ENCODE results near the gene HOXA5.

Gene HOXA5

DNA sequence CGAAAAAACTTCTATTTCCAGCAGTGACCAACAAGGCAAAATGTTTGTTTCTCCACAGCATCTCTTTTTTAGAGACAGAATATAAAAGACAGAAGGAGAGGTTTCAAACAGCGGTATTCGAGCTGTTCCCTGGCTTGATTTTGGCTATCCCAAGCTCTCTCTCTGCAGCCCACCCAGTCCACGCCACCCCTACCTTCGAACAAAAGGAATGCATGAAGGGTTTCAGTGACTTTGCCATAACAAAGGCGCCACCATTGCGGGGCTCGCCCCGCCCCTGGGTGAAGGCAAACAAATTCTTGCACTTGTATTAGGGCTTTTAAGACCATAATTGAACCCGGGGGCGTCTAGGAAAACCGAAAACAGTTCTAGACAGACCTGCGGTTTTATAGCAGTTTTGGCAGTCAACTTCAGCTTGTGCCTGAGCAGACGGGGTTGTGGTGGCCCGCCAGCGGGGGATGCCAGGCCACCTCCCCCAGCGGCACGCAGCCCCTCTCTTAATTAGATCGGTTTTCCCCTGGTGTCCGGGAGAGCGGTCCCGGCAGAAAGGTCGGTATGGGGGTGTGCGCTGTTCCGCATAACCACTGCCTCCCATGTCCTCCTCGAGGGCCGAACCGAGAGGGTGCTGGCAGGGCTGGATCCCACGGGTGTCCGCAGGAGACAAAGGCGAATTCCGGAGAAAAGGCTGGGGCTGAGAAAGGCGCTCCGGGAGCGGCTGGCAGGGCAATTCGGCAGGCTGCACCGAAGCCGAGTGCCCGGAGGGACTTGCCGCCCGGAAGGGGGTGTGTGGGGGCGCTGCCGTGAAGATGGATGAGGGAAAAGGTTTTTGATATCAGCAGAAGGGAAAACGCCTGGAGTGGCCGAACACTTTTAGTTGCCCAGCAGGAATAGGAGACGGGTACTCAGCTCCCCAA, 44.2 kb upstream of the HOXA5 start:
- Histone ChIP-seq H3K9me3 (ENCODE audit: control insufficient read depth, insufficient read depth, low read depth, low read length) (no peaks in the 10 kb centered on the region), H3K4me1 (ENCODE audit: control insufficient read depth, insufficient read depth, low read length) (peaks cover 24% of the 10 kb centered on the region), H3K27ac (ENCODE audit: extremely low read depth, low read depth, low read length) (peak overlapping the region; percentile 79), H3K36me3 (ENCODE audit: control insufficient read depth in 2 of 2, insufficient read depth in 1 of 2, low read length in 2 of 2) (peaks cover 4 to 9% of the 10 kb centered on the region in 2 experiments; a peak in 2 of 3 replicates), H3K4me3 (ENCODE audit: low read depth, low read length) (peak overlapping the region; percentile 46)
- POLR2A ChIA-PET: interaction anchor here (0.5 to 7.6 kb wide), 6 partner anchors 8 to 307 kb away, joined by 3 to 237 read pairs (median 16); partner anchors contain the start of genes HOXA10 and HOXA13
- CTCF ChIA-PET: interaction anchor here (0.6 to 1.6 kb wide), 9 partner anchors 8 to 909 kb away, joined by 3 to 10 read pairs (median 4); partner anchors contain the start of gene HOXA5
- TF ChIP-seq ZXDB (tag by site-specific recombination; IDR thresholded peaks at IDR 0.05) (0 out of 2 replicates have a peak, but pooled peaks have one; percentile 17), ZFP3 (tag by site-specific recombination; IDR thresholded peaks at IDR 0.05; ENCODE audit: low read depth) (no peak), ZNF830 (tag by site-specific recombination; IDR thresholded peaks at IDR 0.05; ENCODE audit: low read depth) (no peak), ZNF341 (tag by site-specific recombination; IDR thresholded peaks at IDR 0.05; ENCODE audit: low read depth) (peak; percentile 89), KLF7 (tag by site-specific recombination; IDR thresholded peaks at IDR 0.05; ENCODE audit: borderline replicate concordance) (peak; percentile 12; the same call in 1 of the 2 replicates), SETDB1 (IDR thresholded peaks at IDR 0.05; ENCODE audit: insufficient read length, low read length) (no peak), ZNF596 (tag by site-specific recombination; IDR thresholded peaks at IDR 0.05) (no peak), ZFP41 (tag by site-specific recombination; IDR thresholded peaks at IDR 0.05; ENCODE audit: borderline replicate concordance) (no peak), ZBTB17 (tag by site-specific recombination; IDR thresholded peaks at IDR 0.05) (peak; percentile 75), ZNF404 (tag by site-specific recombination; IDR thresholded peaks at IDR 0.05) (no peak), EGR2 (tag by site-specific recombination; IDR thresholded peaks at IDR 0.05; ENCODE audit: low read depth) (peak; percentile 18; the same call in 1 of the 2 replicates), ZNF624 (tag by site-specific recombination; IDR thresholded peaks at IDR 0.05) (no peak), ZNF23 (tag by site-specific recombination; IDR thresholded peaks at IDR 0.05; ENCODE audit: borderline replicate concordance) (no peak), ZNF239 (tag by site-specific recombination; IDR thresholded peaks at IDR 0.05) (no peak), ZBTB7A (tag by site-specific recombination; IDR thresholded peaks at IDR 0.05; ENCODE audit: low read depth) (no peak), MEIS1 (CRISPR knock-in tag; IDR thresholded peaks at IDR 0.05; ENCODE audit: borderline replicate concordance) (no peak), ZIC2 (tag by site-specific recombination; IDR thresholded peaks at IDR 0.05) (0 out of 2 replicates have a peak, but pooled peaks have one; percentile 41)
- TF ChIP-seq, protein P1, sequence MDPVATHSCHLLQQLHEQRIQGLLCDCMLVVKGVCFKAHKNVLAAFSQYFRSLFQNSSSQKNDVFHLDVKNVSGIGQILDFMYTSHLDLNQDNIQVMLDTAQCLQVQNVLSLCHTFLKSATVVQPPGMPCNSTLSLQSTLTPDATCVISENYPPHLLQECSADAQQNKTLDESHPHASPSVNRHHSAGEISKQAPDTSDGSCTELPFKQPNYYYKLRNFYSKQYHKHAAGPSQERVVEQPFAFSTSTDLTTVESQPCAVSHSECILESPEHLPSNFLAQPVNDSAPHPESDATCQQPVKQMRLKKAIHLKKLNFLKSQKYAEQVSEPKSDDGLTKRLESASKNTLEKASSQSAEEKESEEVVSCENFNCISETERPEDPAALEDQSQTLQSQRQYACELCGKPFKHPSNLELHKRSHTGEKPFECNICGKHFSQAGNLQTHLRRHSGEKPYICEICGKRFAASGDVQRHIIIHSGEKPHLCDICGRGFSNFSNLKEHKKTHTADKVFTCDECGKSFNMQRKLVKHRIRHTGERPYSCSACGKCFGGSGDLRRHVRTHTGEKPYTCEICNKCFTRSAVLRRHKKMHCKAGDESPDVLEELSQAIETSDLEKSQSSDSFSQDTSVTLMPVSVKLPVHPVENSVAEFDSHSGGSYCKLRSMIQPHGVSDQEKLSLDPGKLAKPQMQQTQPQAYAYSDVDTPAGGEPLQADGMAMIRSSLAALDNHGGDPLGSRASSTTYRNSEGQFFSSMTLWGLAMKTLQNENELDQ (tag by site-specific recombination; IDR thresholded peaks at IDR 0.05; ENCODE audit: low read depth): no peak
- TF ChIP-seq, protein P2, sequence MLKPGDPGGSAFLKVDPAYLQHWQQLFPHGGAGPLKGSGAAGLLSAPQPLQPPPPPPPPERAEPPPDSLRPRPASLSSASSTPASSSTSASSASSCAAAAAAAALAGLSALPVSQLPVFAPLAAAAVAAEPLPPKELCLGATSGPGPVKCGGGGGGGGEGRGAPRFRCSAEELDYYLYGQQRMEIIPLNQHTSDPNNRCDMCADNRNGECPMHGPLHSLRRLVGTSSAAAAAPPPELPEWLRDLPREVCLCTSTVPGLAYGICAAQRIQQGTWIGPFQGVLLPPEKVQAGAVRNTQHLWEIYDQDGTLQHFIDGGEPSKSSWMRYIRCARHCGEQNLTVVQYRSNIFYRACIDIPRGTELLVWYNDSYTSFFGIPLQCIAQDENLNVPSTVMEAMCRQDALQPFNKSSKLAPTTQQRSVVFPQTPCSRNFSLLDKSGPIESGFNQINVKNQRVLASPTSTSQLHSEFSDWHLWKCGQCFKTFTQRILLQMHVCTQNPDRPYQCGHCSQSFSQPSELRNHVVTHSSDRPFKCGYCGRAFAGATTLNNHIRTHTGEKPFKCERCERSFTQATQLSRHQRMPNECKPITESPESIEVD (tag by site-specific recombination; IDR thresholded peaks at IDR 0.05): peak; percentile 76
- TF ChIP-seq, protein P3, sequence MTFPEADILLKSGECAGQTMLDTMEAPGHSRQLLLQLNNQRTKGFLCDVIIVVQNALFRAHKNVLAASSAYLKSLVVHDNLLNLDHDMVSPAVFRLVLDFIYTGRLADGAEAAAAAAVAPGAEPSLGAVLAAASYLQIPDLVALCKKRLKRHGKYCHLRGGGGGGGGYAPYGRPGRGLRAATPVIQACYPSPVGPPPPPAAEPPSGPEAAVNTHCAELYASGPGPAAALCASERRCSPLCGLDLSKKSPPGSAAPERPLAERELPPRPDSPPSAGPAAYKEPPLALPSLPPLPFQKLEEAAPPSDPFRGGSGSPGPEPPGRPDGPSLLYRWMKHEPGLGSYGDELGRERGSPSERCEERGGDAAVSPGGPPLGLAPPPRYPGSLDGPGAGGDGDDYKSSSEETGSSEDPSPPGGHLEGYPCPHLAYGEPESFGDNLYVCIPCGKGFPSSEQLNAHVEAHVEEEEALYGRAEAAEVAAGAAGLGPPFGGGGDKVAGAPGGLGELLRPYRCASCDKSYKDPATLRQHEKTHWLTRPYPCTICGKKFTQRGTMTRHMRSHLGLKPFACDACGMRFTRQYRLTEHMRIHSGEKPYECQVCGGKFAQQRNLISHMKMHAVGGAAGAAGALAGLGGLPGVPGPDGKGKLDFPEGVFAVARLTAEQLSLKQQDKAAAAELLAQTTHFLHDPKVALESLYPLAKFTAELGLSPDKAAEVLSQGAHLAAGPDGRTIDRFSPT (tag by site-specific recombination; IDR thresholded peaks at IDR 0.05): no peak
- TF ChIP-seq, protein P4, sequence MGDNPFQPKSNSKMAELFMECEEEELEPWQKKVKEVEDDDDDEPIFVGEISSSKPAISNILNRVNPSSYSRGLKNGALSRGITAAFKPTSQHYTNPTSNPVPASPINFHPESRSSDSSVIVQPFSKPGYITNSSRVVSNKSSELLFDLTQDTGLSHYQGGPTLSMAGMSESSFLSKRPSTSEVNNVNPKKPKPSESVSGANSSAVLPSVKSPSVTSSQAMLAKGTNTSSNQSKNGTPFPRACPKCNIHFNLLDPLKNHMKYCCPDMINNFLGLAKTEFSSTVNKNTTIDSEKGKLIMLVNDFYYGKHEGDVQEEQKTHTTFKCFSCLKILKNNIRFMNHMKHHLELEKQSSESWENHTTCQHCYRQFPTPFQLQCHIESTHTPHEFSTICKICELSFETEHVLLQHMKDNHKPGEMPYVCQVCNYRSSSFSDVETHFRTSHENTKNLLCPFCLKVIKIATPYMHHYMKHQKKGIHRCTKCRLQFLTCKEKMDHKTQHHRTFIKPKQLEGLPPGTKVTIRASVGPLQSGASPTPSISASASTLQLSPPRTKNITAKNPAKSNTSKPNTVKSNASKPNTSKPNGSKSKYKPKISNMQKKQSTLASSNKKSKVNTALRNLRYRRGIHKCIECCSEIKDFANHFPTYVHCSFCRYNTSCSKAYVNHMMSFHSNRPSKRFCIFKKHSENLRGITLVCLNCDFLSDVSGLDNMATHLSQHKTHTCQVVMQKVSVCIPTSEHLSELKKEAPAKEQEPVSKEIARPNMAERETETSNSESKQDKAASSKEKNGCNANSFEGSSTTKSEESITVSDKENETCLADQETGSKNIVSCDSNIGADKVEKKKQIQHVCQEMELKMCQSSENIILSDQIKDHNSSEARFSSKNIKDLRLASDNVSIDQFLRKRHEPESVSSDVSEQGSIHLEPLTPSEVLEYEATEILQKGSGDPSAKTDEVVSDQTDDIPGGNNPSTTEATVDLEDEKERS (tag by site-specific recombination; IDR thresholded peaks at IDR 0.05): no peak
- TF ChIP-seq, protein P5, sequence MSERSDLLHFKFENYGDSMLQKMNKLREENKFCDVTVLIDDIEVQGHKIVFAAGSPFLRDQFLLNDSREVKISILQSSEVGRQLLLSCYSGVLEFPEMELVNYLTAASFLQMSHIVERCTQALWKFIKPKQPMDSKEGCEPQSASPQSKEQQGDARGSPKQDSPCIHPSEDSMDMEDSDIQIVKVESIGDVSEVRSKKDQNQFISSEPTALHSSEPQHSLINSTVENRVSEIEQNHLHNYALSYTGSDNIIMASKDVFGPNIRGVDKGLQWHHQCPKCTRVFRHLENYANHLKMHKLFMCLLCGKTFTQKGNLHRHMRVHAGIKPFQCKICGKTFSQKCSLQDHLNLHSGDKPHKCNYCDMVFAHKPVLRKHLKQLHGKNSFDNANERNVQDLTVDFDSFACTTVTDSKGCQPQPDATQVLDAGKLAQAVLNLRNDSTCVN (tag by site-specific recombination; optimal IDR thresholded peaks at IDR 0.05): peak; percentile 18
